Fibroblast of lung (primary cell): Measurements from ENCODE around the gene STARD8.

Experiments used
- CTCF ChIP-seq, 2 donors: IDR thresholded peaks in 1 of 2; conservative IDR thresholded peaks in 1 of 2; 1 replicate in 1 of 2; 2 replicates in 1 of 2; pipeline ENCODE4 v1.5.1; 2011 to 2012; ENCODE audit warnings: low read length in 2 of 2, control low read depth in 1 of 2, inconsistent platforms in 1 of 2, low read depth in 1 of 2, mild to moderate bottlenecking in 1 of 2
- EZH2 ChIP-seq: IDR thresholded peaks from 2 replicates; pipeline ENCODE4 v1.5.1; 2012; ENCODE audit warnings: low read length, control low read depth, mild to moderate bottlenecking; ENCODE audit errors: missing control alignments

- TF ChIP-seq CTCF (conservative IDR thresholded peaks at IDR 0.05 in 1 of 2, IDR thresholded peaks at IDR 0.05 in 1 of 2; ENCODE audit: low read depth in 1 of 2, low read length in 2 of 2), result no peak
- no peak for TF ChIP-seq EZH2
Observed at GRCh38 chrX:68681443-68681941, 34.0 kb downstream of the STARD8 start.
